ENCODE data around the gene ACTR1B.

DNA sequence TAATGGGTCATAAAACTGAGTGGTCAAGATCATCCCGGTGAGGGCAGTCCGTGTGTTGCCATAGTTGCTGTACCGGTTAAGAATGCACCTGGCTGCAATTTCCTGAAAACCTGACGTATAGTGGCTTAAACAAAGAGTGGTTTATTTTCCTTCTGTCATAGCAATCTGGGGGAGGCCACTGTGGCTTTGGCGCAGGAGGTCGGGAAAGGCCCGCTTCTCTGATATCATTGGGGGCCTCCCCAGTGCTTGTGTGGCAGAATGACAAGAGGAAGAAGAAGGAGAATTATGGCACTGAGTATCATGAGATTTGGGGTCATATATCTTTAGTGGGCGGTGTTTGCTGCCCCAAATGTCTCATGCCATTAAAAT, 10.1 kb upstream of the ACTR1B start:
- TF ChIP-seq, protein P1, sequence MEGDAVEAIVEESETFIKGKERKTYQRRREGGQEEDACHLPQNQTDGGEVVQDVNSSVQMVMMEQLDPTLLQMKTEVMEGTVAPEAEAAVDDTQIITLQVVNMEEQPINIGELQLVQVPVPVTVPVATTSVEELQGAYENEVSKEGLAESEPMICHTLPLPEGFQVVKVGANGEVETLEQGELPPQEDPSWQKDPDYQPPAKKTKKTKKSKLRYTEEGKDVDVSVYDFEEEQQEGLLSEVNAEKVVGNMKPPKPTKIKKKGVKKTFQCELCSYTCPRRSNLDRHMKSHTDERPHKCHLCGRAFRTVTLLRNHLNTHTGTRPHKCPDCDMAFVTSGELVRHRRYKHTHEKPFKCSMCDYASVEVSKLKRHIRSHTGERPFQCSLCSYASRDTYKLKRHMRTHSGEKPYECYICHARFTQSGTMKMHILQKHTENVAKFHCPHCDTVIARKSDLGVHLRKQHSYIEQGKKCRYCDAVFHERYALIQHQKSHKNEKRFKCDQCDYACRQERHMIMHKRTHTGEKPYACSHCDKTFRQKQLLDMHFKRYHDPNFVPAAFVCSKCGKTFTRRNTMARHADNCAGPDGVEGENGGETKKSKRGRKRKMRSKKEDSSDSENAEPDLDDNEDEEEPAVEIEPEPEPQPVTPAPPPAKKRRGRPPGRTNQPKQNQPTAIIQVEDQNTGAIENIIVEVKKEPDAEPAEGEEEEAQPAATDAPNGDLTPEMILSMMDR (IDR thresholded peaks at IDR 0.05; ENCODE audit: insufficient read depth, low read length) = no peak
- no peak for TF ChIP-seq REST (IDR thresholded peaks at IDR 0.05; ENCODE audit: insufficient replicate concordance, low read depth)
- no peak for TF ChIP-seq POLR2AphosphoS5 (IDR thresholded peaks at IDR 0.05; ENCODE audit: low read depth)
- no peak for TF ChIP-seq GABPA (IDR thresholded peaks at IDR 0.05; ENCODE audit: low read depth)
- TF ChIP-seq SPI1 (IDR thresholded peaks at IDR 0.05; ENCODE audit: borderline replicate concordance, low read depth) = no peak

All from HL-60 (cell line).